Measurements from ENCODE around the gene KIF26B. TPM values are rescaled to one million over a fixed set of nuclear protein-coding genes. Genes with fewer than 3 reads are reported as not detected.

Gene KIF26B
- total and polyA plus RNA-seq, 2 experiments from 2014 or later, result 0.03 to 0.76 TPM

DNA sequence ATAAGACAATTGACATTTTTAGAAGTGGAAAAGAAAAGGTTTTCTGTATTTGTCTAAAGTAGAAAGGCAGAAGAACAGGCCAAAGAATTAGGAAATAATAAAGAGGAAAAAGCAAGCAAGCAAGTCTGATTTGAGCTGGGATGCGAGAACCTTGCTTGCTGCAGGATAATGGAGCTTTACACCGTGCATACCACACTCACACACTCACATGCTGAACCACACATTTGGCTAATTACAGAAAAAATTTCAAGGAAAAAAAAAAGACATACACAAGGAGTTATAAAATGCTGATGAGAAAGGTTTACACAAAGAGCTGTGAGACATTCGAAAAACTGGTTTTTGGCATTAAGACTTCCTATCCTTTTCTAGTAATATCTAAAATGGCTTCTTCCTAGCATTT is 593.9 kb downstream of the KIF26B start:
- H3K36me3 Mint-ChIP-seq (ENCODE audit: low read depth), result peaks cover 11% of the 10 kb centered on the region
- H3K79me2 ChIP-seq (replicated peaks; ENCODE audit: insufficient read depth), result no peaks in the 10 kb centered on the region
- H3K36me3 ChIP-seq (ENCODE audit: insufficient read depth), result no peaks in the 10 kb centered on the region
- peaks cover 12% of the 10 kb centered on the region; the same call in 2 of the 3 replicates for H3K9me3 Mint-ChIP-seq
- no peak overlapping the region for H3K4me2 ChIP-seq
- DNase-seq (ENCODE audit: low spot score), result no peak
- H3K4me3 Mint-ChIP-seq, result no peak overlapping the region
- H3K27me3 Mint-ChIP-seq (ENCODE audit: insufficient read depth, low read depth, poor library complexity), result no peaks in the 10 kb centered on the region
- H3K4me1 Mint-ChIP-seq, result peaks cover 18% of the 10 kb centered on the region
- H3F3A ChIP-seq (replicated peaks; ENCODE audit: low read depth), result no peaks in the 10 kb centered on the region
- no peak overlapping the region for H2AFZ ChIP-seq
- H3K27me3 ChIP-seq (ENCODE audit: insufficient read depth), result no peaks in the 10 kb centered on the region
- H4K20me1 ChIP-seq (replicated peaks; ENCODE audit: insufficient read depth), result no peaks in the 10 kb centered on the region
- no peak for TF ChIP-seq CREB1 (CRISPR knock-in tag; IDR thresholded peaks at IDR 0.05; ENCODE audit: low read depth)
- 0 out of 2 replicates have a peak, but pooled peaks cover 3% of the 10 kb centered on the region for H3K4me1 ChIP-seq (ENCODE audit: insufficient read depth)
- no peak for ATAC-seq
- H3K9me2 ChIP-seq (ENCODE audit: insufficient read depth), result 0 out of 2 replicates have a peak, but pooled peaks cover 7% of the 10 kb centered on the region
- no peak overlapping the region for H3K4me3 ChIP-seq
- H3K27ac ChIP-seq (ENCODE audit: low read depth), result no peak overlapping the region
- H3K27ac Mint-ChIP-seq, result no peak overlapping the region

DNA sequence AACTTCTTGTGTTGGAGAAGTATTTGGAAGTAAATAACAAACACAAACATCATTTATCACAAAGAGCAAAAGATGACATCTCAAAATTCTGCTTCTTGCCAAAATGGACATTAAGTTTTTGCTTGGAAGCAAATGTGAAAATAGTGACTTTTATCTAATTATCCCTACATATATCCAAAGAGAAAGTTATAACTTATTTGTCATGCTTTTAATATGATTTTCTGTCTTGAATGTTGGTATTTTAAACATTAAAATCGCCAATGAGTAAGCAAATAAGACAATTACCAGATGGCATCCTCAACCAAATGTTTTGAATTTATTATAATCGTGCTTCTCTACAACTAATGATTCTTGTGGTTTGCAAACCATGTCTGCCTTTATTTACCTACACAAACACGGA is 594.3 kb downstream of the KIF26B start:
- H2AFZ ChIP-seq, result no peak overlapping the region
- no peaks in the 10 kb centered on the region for H3F3A ChIP-seq (replicated peaks; ENCODE audit: low read depth)
- DNase-seq (ENCODE audit: low spot score) (no peak), ATAC-seq (no peak)
- H3K36me3 Mint-ChIP-seq (ENCODE audit: low read depth), result peaks cover 11% of the 10 kb centered on the region
- no peak overlapping the region for H3K27ac Mint-ChIP-seq
- H4K20me1 ChIP-seq (replicated peaks; ENCODE audit: insufficient read depth), result no peaks in the 10 kb centered on the region
- no peak overlapping the region for H3K4me2 ChIP-seq
- H3K9me2 ChIP-seq (ENCODE audit: insufficient read depth), result 0 out of 2 replicates have a peak, but pooled peaks cover 7% of the 10 kb centered on the region
- no peaks in the 10 kb centered on the region for H3K27me3 Mint-ChIP-seq (ENCODE audit: insufficient read depth, low read depth, poor library complexity)
- no peak overlapping the region for H3K4me3 ChIP-seq
- no peak overlapping the region for H3K27ac ChIP-seq (ENCODE audit: low read depth)
- peaks cover 12% of the 10 kb centered on the region; the same call in 2 of the 3 replicates for H3K9me3 Mint-ChIP-seq
- 0 out of 2 replicates have a peak, but pooled peaks cover 3% of the 10 kb centered on the region for H3K4me1 ChIP-seq (ENCODE audit: insufficient read depth)
- H3K4me3 Mint-ChIP-seq, result no peak overlapping the region
- no peaks in the 10 kb centered on the region for H3K36me3 ChIP-seq (ENCODE audit: insufficient read depth)
- no peaks in the 10 kb centered on the region for H3K79me2 ChIP-seq (replicated peaks; ENCODE audit: insufficient read depth)
- no peaks in the 10 kb centered on the region for H3K27me3 ChIP-seq (ENCODE audit: insufficient read depth)
- peaks cover 18% of the 10 kb centered on the region for H3K4me1 Mint-ChIP-seq
- TF ChIP-seq ZNF331 (CRISPR knock-in tag; IDR thresholded peaks at IDR 0.05; ENCODE audit: low read depth) (no peak), POLR2AphosphoS5 (IDR thresholded peaks at IDR 0.05; ENCODE audit: low read depth) (no peak), STAT1 (IDR thresholded peaks at IDR 0.05; ENCODE audit: unreplicated experiment) (no peak), EZH2 (IDR thresholded peaks at IDR 0.05; ENCODE audit: low read depth, unreplicated experiment) (no peak), CREB1 (CRISPR knock-in tag; IDR thresholded peaks at IDR 0.05; ENCODE audit: low read depth) (no peak), ZNF114 (CRISPR knock-in tag; IDR thresholded peaks at IDR 0.05) (no peak), EZH2phosphoT487 (IDR thresholded peaks at IDR 0.05; ENCODE audit: unreplicated experiment) (no peak), JUNB (IDR thresholded peaks at IDR 0.05; ENCODE audit: unreplicated experiment) (no peak), NANOG (IDR thresholded peaks at IDR 0.05; ENCODE audit: borderline replicate concordance) (no peak)
- TF ChIP-seq, protein P1, sequence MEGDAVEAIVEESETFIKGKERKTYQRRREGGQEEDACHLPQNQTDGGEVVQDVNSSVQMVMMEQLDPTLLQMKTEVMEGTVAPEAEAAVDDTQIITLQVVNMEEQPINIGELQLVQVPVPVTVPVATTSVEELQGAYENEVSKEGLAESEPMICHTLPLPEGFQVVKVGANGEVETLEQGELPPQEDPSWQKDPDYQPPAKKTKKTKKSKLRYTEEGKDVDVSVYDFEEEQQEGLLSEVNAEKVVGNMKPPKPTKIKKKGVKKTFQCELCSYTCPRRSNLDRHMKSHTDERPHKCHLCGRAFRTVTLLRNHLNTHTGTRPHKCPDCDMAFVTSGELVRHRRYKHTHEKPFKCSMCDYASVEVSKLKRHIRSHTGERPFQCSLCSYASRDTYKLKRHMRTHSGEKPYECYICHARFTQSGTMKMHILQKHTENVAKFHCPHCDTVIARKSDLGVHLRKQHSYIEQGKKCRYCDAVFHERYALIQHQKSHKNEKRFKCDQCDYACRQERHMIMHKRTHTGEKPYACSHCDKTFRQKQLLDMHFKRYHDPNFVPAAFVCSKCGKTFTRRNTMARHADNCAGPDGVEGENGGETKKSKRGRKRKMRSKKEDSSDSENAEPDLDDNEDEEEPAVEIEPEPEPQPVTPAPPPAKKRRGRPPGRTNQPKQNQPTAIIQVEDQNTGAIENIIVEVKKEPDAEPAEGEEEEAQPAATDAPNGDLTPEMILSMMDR (conservative IDR thresholded peaks at IDR 0.05; ENCODE audit: low read depth in 2 of 2), result no peak
- TF ChIP-seq, protein P2, sequence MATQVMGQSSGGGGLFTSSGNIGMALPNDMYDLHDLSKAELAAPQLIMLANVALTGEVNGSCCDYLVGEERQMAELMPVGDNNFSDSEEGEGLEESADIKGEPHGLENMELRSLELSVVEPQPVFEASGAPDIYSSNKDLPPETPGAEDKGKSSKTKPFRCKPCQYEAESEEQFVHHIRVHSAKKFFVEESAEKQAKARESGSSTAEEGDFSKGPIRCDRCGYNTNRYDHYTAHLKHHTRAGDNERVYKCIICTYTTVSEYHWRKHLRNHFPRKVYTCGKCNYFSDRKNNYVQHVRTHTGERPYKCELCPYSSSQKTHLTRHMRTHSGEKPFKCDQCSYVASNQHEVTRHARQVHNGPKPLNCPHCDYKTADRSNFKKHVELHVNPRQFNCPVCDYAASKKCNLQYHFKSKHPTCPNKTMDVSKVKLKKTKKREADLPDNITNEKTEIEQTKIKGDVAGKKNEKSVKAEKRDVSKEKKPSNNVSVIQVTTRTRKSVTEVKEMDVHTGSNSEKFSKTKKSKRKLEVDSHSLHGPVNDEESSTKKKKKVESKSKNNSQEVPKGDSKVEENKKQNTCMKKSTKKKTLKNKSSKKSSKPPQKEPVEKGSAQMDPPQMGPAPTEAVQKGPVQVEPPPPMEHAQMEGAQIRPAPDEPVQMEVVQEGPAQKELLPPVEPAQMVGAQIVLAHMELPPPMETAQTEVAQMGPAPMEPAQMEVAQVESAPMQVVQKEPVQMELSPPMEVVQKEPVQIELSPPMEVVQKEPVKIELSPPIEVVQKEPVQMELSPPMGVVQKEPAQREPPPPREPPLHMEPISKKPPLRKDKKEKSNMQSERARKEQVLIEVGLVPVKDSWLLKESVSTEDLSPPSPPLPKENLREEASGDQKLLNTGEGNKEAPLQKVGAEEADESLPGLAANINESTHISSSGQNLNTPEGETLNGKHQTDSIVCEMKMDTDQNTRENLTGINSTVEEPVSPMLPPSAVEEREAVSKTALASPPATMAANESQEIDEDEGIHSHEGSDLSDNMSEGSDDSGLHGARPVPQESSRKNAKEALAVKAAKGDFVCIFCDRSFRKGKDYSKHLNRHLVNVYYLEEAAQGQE (IDR thresholded peaks at IDR 0.05; ENCODE audit: unreplicated experiment), result no peak
- TF ChIP-seq, protein P3, sequence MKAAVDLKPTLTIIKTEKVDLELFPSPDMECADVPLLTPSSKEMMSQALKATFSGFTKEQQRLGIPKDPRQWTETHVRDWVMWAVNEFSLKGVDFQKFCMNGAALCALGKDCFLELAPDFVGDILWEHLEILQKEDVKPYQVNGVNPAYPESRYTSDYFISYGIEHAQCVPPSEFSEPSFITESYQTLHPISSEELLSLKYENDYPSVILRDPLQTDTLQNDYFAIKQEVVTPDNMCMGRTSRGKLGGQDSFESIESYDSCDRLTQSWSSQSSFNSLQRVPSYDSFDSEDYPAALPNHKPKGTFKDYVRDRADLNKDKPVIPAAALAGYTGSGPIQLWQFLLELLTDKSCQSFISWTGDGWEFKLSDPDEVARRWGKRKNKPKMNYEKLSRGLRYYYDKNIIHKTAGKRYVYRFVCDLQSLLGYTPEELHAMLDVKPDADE (IDR thresholded peaks at IDR 0.05), result no peak
